ENCODE results near the gene MYO18A. TPM values are rescaled to one million over a fixed set of nuclear protein-coding genes. Genes with fewer than 3 reads are reported as not detected.
A peak's percentile ranks its signal among the peaks of the same experiment; 100 is the strongest.

The MYO18A gene
- total RNA-seq, 2 donors from 2014 or later, result 43.8 to 56.7 TPM

DNA sequence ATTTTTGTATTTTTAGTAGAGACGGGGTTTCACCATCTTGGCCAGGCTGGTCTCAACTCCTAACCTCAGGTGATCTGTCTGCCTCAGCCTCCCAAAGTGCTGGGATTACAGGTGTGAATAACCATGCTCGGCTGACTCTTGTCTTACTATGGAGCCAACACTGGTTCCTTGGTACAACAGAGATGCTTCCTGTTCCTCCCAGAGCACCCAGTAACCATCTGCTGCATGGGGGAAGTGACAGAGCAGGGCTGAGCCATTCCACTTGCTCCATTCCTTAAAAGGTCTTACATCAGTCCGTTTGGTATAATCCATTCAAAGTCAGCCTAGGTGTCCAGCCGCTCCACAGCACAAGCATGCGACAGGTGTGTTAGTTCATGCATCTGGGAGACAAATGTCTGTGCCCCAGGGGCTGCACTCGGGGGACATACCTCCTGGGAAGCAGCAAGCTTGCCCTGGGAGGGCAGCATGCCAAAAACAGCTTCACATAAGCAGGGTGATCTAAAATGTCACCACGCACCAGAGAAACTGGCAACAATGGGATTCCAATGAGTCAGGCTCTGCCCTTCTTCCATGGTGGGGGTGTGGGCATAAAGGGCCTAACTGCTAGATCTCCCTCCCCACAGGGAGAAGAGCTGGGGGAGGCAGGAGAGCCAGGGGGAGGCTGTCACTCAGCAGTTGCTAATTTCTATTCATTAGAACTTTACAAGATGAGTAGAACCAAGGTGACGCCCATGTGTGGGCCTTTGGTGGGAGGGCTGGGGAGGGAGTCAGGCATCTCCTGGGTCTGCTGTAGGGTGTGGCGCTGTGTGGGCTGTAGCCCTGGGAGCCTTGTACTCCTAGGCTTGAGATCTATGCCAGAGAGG, 101.8 kb downstream of the MYO18A start:
- Mint-ChIP-seq H3K9me3 (no peaks in the 10 kb centered on the region), H3K4me3 (no peak overlapping the region), H3K4me1 (peaks cover 5% of the 10 kb centered on the region), H3K36me3 (ENCODE audit: low read depth) (peaks cover 13% of the 10 kb centered on the region), H3K27me3 (ENCODE audit: insufficient read depth) (no peaks in the 10 kb centered on the region), H3K27ac (no peak overlapping the region)
- no peak overlapping the region for H3K27ac ChIP-seq (ENCODE audit: low read depth, low read length)
- no peaks in the 10 kb centered on the region for H3K27me3 ChIP-seq (ENCODE audit: control insufficient read depth, insufficient read depth, low read length, poor library complexity, severe bottlenecking)
- no peak overlapping the region for H3K9ac ChIP-seq (ENCODE audit: extremely low read depth, low read length, poor library complexity, severe bottlenecking)
- no peaks in the 10 kb centered on the region for H3K36me3 ChIP-seq (ENCODE audit: control insufficient read depth, insufficient read depth, low read length)
- no peaks in the 10 kb centered on the region for H3K4me1 ChIP-seq (ENCODE audit: control insufficient read depth, insufficient read depth, low read length)
- DNase-seq, result no peak
- H3K4me3 ChIP-seq (ENCODE audit: low read length), result no peak overlapping the region
- 88 to 90% methylated on average over 7 to 9 of the region's 9 CpGs for WGBS, 2 experiments (ENCODE audit: insufficient coverage in 1 of 2, insufficient read length in 1 of 2)
- no peaks in the 10 kb centered on the region for H3K9me3 ChIP-seq (ENCODE audit: control insufficient read depth, low read length)
- TF ChIP-seq, protein P1, sequence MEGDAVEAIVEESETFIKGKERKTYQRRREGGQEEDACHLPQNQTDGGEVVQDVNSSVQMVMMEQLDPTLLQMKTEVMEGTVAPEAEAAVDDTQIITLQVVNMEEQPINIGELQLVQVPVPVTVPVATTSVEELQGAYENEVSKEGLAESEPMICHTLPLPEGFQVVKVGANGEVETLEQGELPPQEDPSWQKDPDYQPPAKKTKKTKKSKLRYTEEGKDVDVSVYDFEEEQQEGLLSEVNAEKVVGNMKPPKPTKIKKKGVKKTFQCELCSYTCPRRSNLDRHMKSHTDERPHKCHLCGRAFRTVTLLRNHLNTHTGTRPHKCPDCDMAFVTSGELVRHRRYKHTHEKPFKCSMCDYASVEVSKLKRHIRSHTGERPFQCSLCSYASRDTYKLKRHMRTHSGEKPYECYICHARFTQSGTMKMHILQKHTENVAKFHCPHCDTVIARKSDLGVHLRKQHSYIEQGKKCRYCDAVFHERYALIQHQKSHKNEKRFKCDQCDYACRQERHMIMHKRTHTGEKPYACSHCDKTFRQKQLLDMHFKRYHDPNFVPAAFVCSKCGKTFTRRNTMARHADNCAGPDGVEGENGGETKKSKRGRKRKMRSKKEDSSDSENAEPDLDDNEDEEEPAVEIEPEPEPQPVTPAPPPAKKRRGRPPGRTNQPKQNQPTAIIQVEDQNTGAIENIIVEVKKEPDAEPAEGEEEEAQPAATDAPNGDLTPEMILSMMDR (conservative IDR thresholded peaks at IDR 0.05), result no peak

DNA sequence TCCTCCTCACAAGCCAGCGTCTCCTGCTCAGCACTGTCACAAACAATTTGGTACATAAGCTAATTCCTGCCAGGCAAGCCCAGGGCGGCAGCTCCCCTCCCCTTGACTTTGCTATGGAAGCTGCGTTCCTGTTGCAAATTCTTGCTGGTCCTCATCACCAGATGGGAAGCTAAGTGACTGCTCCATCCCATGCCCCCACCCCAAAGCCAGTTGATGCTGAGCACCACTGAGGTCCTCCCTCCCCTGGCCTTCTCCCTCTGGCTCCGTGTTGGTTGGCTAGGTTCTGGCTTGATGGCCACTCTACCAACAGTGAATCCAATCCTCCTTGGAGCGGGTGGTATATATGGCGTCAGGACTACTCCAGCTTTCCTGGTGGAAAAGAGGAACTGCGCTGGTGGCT, 102.9 kb downstream of the MYO18A start:
- H3K9me3 Mint-ChIP-seq, result no peaks in the 10 kb centered on the region
- Histone ChIP-seq H3K9me3 (ENCODE audit: control insufficient read depth, low read length) (no peaks in the 10 kb centered on the region), H3K27ac (ENCODE audit: low read depth, low read length) (no peak overlapping the region), H3K4me3 (ENCODE audit: low read length) (no peak overlapping the region), H3K9ac (ENCODE audit: extremely low read depth, low read length, poor library complexity, severe bottlenecking) (no peak overlapping the region), H3K36me3 (ENCODE audit: control insufficient read depth, insufficient read depth, low read length) (no peaks in the 10 kb centered on the region), H3K27me3 (ENCODE audit: control insufficient read depth, insufficient read depth, low read length, poor library complexity, severe bottlenecking) (no peaks in the 10 kb centered on the region), H3K4me1 (ENCODE audit: control insufficient read depth, insufficient read depth, low read length) (no peaks in the 10 kb centered on the region)
- TF ChIP-seq, protein P1 (conservative IDR thresholded peaks at IDR 0.05), result no peak
- peaks cover 12% of the 10 kb centered on the region for H3K4me1 Mint-ChIP-seq
- no peak for DNase-seq
- no peak overlapping the region for H3K4me3 Mint-ChIP-seq
- H3K27me3 Mint-ChIP-seq (ENCODE audit: insufficient read depth), result no peaks in the 10 kb centered on the region
- H3K36me3 Mint-ChIP-seq (ENCODE audit: low read depth), result peaks cover 13% of the 10 kb centered on the region
- H3K27ac Mint-ChIP-seq, result no peak overlapping the region
- 91 to 92% methylated on average over 5 to 7 of the region's 7 CpGs for WGBS, 2 experiments (ENCODE audit: insufficient coverage in 1 of 2, insufficient read length in 1 of 2)

DNA sequence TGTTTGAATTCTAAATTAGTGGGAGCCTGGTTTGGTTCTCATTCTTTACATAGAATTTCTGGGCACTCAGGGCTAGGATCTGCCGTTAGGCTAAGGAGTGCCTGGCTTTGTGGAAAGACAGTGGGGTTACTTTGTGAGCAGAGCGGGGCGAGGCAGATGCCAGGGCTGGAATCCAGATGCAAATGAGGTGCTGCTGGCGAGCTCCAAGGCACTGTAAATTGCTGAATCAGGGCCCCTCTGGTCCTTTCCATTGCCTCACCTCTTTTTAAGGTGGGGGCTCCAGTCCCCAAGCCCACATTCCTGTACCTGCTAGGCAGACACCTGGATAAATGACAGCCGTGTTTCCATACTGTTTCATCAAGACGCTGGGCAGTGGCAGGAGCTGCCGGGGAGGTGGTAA, 103.5 kb downstream of the MYO18A start:
- H3K4me3 ChIP-seq (ENCODE audit: low read length), result no peak overlapping the region
- H3K27me3 ChIP-seq (ENCODE audit: control insufficient read depth, insufficient read depth, low read length, poor library complexity, severe bottlenecking), result no peaks in the 10 kb centered on the region
- Mint-ChIP-seq H3K27ac (no peak overlapping the region), H3K36me3 (ENCODE audit: low read depth) (peaks cover 13% of the 10 kb centered on the region), H3K27me3 (ENCODE audit: insufficient read depth) (no peaks in the 10 kb centered on the region), H3K9me3 (no peaks in the 10 kb centered on the region), H3K4me3 (no peak overlapping the region), H3K4me1 (peaks cover 12% of the 10 kb centered on the region)
- 87% methylated on average over 6 to 7 of the region's 7 CpGs for WGBS, 2 experiments (ENCODE audit: insufficient coverage in 1 of 2, insufficient read length in 1 of 2)
- peak; percentile 71 for DNase-seq
- no peak overlapping the region for H3K9ac ChIP-seq (ENCODE audit: extremely low read depth, low read length, poor library complexity, severe bottlenecking)
- TF ChIP-seq, protein P1 (conservative IDR thresholded peaks at IDR 0.05), result no peak
- no peaks in the 10 kb centered on the region for H3K36me3 ChIP-seq (ENCODE audit: control insufficient read depth, insufficient read depth, low read length)
- no peak overlapping the region for H3K27ac ChIP-seq (ENCODE audit: low read depth, low read length)
- H3K4me1 ChIP-seq (ENCODE audit: control insufficient read depth, insufficient read depth, low read length), result no peaks in the 10 kb centered on the region
- no peaks in the 10 kb centered on the region for H3K9me3 ChIP-seq (ENCODE audit: control insufficient read depth, low read length)

Measured in endodermal cell (in vitro differentiated cells).